HEK293 (cell line): ENCODE results near the gene CCDC28B.

Source experiments
- CTCF ChIA-PET: fragments of 350-600 bp; formaldehyde crosslinking; extraction: SDS; loops from one replicate; lab custom pipeline; 2021; ENCODE audit warnings: antibody characterized with exemption; lab: Yijun Ruan, JAX
- POLR2A ChIA-PET: fragments of 300-600 bp; formaldehyde crosslinking; extraction: SDS; loops from one replicate; lab custom pipeline; 2020; ENCODE audit warnings: antibody characterized with exemption, inconsistent platforms; lab: Yijun Ruan, JAX
- H3K27ac ChIP-seq: fragments of 200-500 bp; sonication (Bioruptor generic); 2 replicates; pipeline ENCODE4 v1.5.1; 2014; ENCODE audit warnings: low read depth, low read length, control low read depth, inconsistent platforms; ENCODE audit errors: extremely low read depth
- H3K36me3 ChIP-seq, 2 experiments: fragments of 200-500 bp in 1 of 2; sonication (Bioruptor generic) in 1 of 2; 1 replicate in 1 of 2; 2 replicates in 1 of 2; pipeline ENCODE4 v1.5.1; 2014 to 2017; ENCODE audit warnings: inconsistent platforms in 2 of 2, low read length in 2 of 2; ENCODE audit not compliant: control insufficient read depth in 2 of 2, insufficient read depth in 1 of 2
- H3K4me1 ChIP-seq: fragments of 200-500 bp; sonication (Bioruptor generic); 2 replicates; pipeline ENCODE4 v1.5.1; 2014; ENCODE audit warnings: mild to moderate bottlenecking, low read length, inconsistent platforms; ENCODE audit not compliant: control insufficient read depth, insufficient read depth
- H3K4me3 ChIP-seq: 2 replicates; pipeline ENCODE4 v1.5.1; 2011; ENCODE audit warnings: low read depth, mild to moderate bottlenecking, control low read depth, low read length, moderate library complexity
- H3K9me3 ChIP-seq: fragments of 200-500 bp; sonication (Bioruptor generic); 2 replicates; pipeline ENCODE4 v1.5.1; 2014; ENCODE audit warnings: low read depth, low read length, inconsistent platforms; ENCODE audit not compliant: control insufficient read depth, insufficient read depth
- FEZF1 ChIP-seq: fragments of 450-650 bp; formaldehyde crosslinking; IDR thresholded peaks from 2 replicates; pipeline ENCODE4 v1.5.1; 2016; ENCODE audit warnings: missing biosample characterization, missing genetic modification characterization
- TRIM28 ChIP-seq: IDR thresholded peaks from 2 replicates; pipeline ENCODE4 v1.6.1; 2011; ENCODE audit warnings: low read length, control low read depth, borderline replicate concordance
- WT1 ChIP-seq: fragments of 450-650 bp; formaldehyde crosslinking; IDR thresholded peaks from 2 replicates; pipeline ENCODE4 v1.5.1; 2016; ENCODE audit warnings: missing biosample characterization, missing genetic modification characterization
- ZBTB17 ChIP-seq: fragments of 450-650 bp; formaldehyde crosslinking; IDR thresholded peaks from 2 replicates; pipeline ENCODE4 v1.5.1; 2016; ENCODE audit warnings: missing biosample characterization, missing genetic modification characterization
- ZNF10 ChIP-seq: fragments of 450-650 bp; formaldehyde crosslinking; IDR thresholded peaks from 2 replicates; pipeline ENCODE4 v1.5.1; 2017; ENCODE audit warnings: missing biosample characterization, missing genetic modification characterization
- ZNF132 ChIP-seq: fragments of 450-650 bp; formaldehyde crosslinking; IDR thresholded peaks from 2 replicates; pipeline ENCODE4 v1.5.1; 2017; ENCODE audit warnings: missing biosample characterization, missing genetic modification characterization, borderline replicate concordance
- ZNF202 ChIP-seq: fragments of 450-650 bp; formaldehyde crosslinking; IDR thresholded peaks from 2 replicates; pipeline ENCODE4 v1.5.1; 2016; ENCODE audit warnings: missing biosample characterization, missing genetic modification characterization, borderline replicate concordance
- ZNF248 ChIP-seq: fragments of 450-650 bp; formaldehyde crosslinking; IDR thresholded peaks from 2 replicates; pipeline ENCODE4 v1.5.1; 2017; ENCODE audit warnings: missing biosample characterization, missing genetic modification characterization
- ZNF416 ChIP-seq: fragments of 450-650 bp; formaldehyde crosslinking; IDR thresholded peaks from 2 replicates; pipeline ENCODE4 v1.5.1; 2016; ENCODE audit warnings: missing biosample characterization, missing genetic modification characterization
- ZNF510 ChIP-seq: fragments of 450-650 bp; formaldehyde crosslinking; IDR thresholded peaks from 2 replicates; pipeline ENCODE4 v1.5.1; 2018; ENCODE audit warnings: mild to moderate bottlenecking, missing genetic modification characterization, missing biosample characterization; ENCODE audit not compliant: insufficient replicate concordance
- ZNF548 ChIP-seq: fragments of 450-650 bp; formaldehyde crosslinking; IDR thresholded peaks from 2 replicates; pipeline ENCODE4 v1.5.1; 2016; ENCODE audit warnings: missing biosample characterization, missing genetic modification characterization
- ZNF623 ChIP-seq: fragments of 450-650 bp; formaldehyde crosslinking; IDR thresholded peaks from 2 replicates; pipeline ENCODE4 v1.5.1; 2016; ENCODE audit warnings: missing biosample characterization, missing genetic modification characterization
- ZNF664 ChIP-seq: fragments of 450-650 bp; formaldehyde crosslinking; IDR thresholded peaks from 2 replicates; pipeline ENCODE4 v1.5.1; 2016; ENCODE audit warnings: missing biosample characterization, missing genetic modification characterization
- ZNF747 ChIP-seq: fragments of 450-650 bp; formaldehyde crosslinking; IDR thresholded peaks from 2 replicates; pipeline ENCODE4 v1.5.1; 2016; ENCODE audit warnings: missing biosample characterization, missing genetic modification characterization
- ZNF843 ChIP-seq: fragments of 450-650 bp; formaldehyde crosslinking; IDR thresholded peaks from 2 replicates; pipeline ENCODE4 v1.5.1; 2016; ENCODE audit warnings: missing biosample characterization, missing genetic modification characterization
- ZSCAN30 ChIP-seq: fragments of 450-650 bp; IDR thresholded peaks from 2 replicates; pipeline ENCODE4 v1.5.1; 2018; ENCODE audit warnings: missing biosample characterization, mild to moderate bottlenecking, missing genetic modification characterization, moderate library complexity
- ZXDB ChIP-seq: fragments of 450-650 bp; formaldehyde crosslinking; IDR thresholded peaks from 2 replicates; pipeline ENCODE4 v1.5.1; 2016; ENCODE audit warnings: missing biosample characterization, missing genetic modification characterization
- TF ChIP-seq, protein P1 (sequence below): fragments of 450-650 bp; formaldehyde crosslinking; IDR thresholded peaks from 2 replicates; pipeline ENCODE4 v1.5.1; 2016; ENCODE audit warnings: missing biosample characterization, missing genetic modification characterization
- TF ChIP-seq, protein P2 (sequence below): fragments of 450-650 bp; formaldehyde crosslinking; IDR thresholded peaks from 2 replicates; pipeline ENCODE4 v1.5.1; 2016; ENCODE audit warnings: missing biosample characterization, missing genetic modification characterization
- TF ChIP-seq, protein P3 (sequence below): fragments of 450-650 bp; IDR thresholded peaks from 2 replicates; pipeline ENCODE4 v1.5.1; 2018; ENCODE audit warnings: missing biosample characterization, missing genetic modification characterization
- TF ChIP-seq, protein P4 (sequence below): fragments of 450-650 bp; formaldehyde crosslinking; IDR thresholded peaks from 2 replicates; pipeline ENCODE4 v1.5.1; 2016; ENCODE audit warnings: missing biosample characterization, missing genetic modification characterization
- TF ChIP-seq, protein P5 (sequence below): fragments of 450-650 bp; formaldehyde crosslinking; IDR thresholded peaks from 2 replicates; pipeline ENCODE4 v1.5.1; 2016; ENCODE audit warnings: missing biosample characterization, missing genetic modification characterization

CCDC28B gene

DNA sequence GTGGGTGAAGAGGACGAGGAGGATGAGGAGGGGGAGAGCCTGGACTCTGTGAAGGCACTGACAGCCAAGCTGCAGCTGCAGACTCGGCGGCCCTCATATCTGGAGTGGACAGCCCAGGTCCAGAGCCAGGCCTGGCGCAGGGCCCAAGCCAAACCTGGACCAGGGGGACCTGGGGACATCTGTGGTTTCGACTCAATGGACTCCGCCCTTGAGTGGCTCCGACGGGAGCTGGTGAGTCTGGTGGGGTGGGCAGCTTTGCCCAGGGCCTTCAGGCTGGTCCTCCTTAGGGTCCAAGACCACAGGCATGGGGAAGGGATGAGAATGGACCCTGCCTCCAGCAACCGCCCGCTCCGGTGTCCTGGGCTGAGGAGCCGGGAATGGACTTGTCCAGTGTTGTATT, 47.1 kb downstream of the CCDC28B start (continued):
- TF ChIP-seq, protein P1, sequence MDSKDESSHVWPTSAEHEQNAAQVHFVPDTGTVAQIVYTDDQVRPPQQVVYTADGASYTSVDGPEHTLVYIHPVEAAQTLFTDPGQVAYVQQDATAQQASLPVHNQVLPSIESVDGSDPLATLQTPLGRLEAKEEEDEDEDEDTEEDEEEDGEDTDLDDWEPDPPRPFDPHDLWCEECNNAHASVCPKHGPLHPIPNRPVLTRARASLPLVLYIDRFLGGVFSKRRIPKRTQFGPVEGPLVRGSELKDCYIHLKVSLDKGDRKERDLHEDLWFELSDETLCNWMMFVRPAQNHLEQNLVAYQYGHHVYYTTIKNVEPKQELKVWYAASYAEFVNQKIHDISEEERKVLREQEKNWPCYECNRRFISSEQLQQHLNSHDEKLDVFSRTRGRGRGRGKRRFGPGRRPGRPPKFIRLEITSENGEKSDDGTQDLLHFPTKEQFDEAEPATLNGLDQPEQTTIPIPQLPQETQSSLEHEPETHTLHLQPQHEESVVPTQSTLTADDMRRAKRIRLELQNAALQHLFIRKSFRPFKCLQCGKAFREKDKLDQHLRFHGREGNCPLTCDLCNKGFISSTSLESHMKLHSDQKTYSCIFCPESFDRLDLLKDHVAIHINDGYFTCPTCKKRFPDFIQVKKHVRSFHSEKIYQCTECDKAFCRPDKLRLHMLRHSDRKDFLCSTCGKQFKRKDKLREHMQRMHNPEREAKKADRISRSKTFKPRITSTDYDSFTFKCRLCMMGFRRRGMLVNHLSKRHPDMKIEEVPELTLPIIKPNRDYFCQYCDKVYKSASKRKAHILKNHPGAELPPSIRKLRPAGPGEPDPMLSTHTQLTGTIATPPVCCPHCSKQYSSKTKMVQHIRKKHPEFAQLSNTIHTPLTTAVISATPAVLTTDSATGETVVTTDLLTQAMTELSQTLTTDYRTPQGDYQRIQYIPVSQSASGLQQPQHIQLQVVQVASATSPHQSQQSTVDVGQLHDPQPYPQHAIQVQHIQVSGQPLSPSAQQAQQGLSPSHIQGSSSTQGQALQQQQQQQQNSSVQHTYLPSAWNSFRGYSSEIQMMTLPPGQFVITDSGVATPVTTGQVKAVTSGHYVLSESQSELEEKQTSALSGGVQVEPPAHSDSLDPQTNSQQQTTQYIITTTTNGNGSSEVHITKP (tag by site-specific recombination) = no peak
- TF ChIP-seq, protein P2, sequence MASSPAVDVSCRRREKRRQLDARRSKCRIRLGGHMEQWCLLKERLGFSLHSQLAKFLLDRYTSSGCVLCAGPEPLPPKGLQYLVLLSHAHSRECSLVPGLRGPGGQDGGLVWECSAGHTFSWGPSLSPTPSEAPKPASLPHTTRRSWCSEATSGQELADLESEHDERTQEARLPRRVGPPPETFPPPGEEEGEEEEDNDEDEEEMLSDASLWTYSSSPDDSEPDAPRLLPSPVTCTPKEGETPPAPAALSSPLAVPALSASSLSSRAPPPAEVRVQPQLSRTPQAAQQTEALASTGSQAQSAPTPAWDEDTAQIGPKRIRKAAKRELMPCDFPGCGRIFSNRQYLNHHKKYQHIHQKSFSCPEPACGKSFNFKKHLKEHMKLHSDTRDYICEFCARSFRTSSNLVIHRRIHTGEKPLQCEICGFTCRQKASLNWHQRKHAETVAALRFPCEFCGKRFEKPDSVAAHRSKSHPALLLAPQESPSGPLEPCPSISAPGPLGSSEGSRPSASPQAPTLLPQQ (tag by site-specific recombination) = no peak
- TF ChIP-seq ZNF548 (tag by site-specific recombination) (no peak), ZNF416 (tag by site-specific recombination) (no peak), ZNF510 (no peak), ZNF202 (tag by site-specific recombination) (no peak), ZXDB (tag by site-specific recombination) (no peak), ZNF248 (tag by site-specific recombination) (no peak), ZNF664 (tag by site-specific recombination) (no peak)
- TF ChIP-seq, protein P3, sequence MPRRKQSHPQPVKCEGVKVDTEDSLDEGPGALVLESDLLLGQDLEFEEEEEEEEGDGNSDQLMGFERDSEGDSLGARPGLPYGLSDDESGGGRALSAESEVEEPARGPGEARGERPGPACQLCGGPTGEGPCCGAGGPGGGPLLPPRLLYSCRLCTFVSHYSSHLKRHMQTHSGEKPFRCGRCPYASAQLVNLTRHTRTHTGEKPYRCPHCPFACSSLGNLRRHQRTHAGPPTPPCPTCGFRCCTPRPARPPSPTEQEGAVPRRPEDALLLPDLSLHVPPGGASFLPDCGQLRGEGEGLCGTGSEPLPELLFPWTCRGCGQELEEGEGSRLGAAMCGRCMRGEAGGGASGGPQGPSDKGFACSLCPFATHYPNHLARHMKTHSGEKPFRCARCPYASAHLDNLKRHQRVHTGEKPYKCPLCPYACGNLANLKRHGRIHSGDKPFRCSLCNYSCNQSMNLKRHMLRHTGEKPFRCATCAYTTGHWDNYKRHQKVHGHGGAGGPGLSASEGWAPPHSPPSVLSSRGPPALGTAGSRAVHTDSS (tag by site-specific recombination) = no peak

DNA sequence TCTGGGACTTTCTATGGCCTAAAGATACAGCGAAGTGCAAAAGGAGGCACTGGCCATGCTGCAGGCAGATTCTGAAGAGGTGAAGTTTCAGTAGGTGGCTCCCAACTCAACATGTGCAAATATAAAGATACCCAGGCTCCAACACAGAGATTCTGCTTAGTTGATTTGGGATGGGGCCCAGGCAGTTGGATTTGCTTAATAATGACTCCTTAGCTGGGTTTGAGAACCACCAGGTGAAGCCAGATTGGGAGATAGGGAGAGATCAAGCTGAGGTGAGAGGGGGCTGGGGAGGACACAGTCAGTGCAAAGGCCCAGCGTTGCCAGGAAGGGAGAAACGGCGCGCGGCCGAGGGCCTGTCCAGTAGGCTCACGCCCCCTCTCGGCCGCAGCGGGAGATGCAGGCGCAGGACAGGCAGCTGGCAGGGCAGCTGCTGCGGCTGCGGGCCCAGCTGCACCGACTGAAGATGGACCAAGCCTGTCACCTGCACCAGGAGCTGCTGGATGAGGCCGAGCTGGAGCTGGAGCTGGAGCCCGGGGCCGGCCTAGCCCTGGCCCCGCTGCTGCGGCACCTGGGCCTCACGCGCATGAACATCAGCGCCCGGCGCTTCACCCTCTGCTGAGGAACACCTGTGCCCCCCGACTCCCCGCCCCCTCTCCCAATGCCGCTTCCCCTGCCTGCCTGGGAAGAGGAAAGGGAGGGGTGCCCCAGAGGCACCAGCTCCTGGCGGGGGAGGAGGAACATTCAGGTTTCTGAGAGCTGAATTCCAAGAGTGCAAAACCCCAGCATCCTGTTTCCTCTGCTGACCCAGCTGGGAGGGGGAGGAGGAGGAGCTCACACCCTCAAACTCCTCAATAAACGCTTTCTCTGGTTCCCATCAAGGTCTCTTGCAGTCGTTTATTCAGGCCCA, 47.8 kb downstream of the CCDC28B start:
- Histone ChIP-seq H3K4me1 (no peaks in the 10 kb centered on the region), H3K9me3 (no peaks in the 10 kb centered on the region), H3K4me3 (no peak overlapping the region), H3K36me3 (no peaks in the 10 kb centered on the region), H3K27ac (no peak overlapping the region)
- CTCF ChIA-PET = interaction anchor here (0.6 to 4.3 kb wide), 32 partner anchors 8 to 429 kb away, joined by 3 to 40 read pairs (median 4); partner anchors contain the start of genes CCDC28B and MARCKSL1
- POLR2A ChIA-PET = interaction anchor here (0.6 to 1.8 kb wide), 9 partner anchors 11 to 153 kb away, joined by 3 to 8 read pairs (median 3); partner anchors contain the start of genes BSDC1, KPNA6 and MARCKSL1
- TF ChIP-seq, protein P4, sequence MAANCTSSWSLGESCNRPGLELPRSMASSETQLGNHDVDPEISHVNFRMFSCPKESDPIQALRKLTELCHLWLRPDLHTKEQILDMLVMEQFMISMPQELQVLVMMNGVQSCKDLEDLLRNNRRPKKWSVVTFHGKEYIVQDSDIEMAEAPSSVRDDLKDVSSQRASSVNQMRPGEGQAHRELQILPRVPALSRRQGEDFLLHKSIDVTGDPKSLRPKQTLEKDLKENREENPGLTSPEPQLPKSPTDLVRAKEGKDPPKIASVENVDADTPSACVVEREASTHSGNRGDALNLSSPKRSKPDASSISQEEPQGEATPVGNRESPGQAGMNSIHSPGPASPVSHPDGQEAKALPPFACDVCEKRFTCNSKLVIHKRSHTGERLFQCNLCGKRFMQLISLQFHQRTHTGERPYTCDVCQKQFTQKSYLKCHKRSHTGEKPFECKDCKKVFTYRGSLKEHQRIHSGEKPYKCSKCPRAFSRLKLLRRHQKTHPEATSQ = peak; percentile 74; the same call in 1 of the 2 replicates
- peak; percentile 51; the same call in 1 of the 2 replicates for TF ChIP-seq ZNF10 (tag by site-specific recombination)
- TF ChIP-seq ZNF843 (tag by site-specific recombination) = no peak
- peak; percentile 86 for TF ChIP-seq ZBTB17 (tag by site-specific recombination)
- TF ChIP-seq ZNF623 (tag by site-specific recombination) = peak; percentile 100
- TF ChIP-seq WT1 (tag by site-specific recombination) = 0 out of 2 replicates have a peak, but pooled peaks have one; percentile 15
- no peak for TF ChIP-seq ZNF747 (tag by site-specific recombination)
- peak; percentile 94 for TF ChIP-seq ZSCAN30
- no peak for TF ChIP-seq ZNF132
- TF ChIP-seq, protein P5, sequence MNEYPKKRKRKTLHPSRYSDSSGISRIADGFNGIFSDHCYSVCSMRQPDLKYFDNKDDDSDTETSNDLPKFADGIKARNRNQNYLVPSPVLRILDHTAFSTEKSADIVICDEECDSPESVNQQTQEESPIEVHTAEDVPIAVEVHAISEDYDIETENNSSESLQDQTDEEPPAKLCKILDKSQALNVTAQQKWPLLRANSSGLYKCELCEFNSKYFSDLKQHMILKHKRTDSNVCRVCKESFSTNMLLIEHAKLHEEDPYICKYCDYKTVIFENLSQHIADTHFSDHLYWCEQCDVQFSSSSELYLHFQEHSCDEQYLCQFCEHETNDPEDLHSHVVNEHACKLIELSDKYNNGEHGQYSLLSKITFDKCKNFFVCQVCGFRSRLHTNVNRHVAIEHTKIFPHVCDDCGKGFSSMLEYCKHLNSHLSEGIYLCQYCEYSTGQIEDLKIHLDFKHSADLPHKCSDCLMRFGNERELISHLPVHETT = peak; percentile 69; the same call in 1 of the 2 replicates
- no peak for TF ChIP-seq FEZF1
- TF ChIP-seq TRIM28 = no peak
